Choroid plexus epithelial cell (primary cell): Measurements from ENCODE around the gene ACSL1.

Source experiments
- DNase-seq: peaks from one replicate; pipeline ENCODE4 v3.0.0-alpha.2; 2010; ENCODE audit warnings: low read depth
- H3K4me3 ChIP-seq: 2 replicates; pipeline ENCODE4 v1.5.1; 2011; ENCODE audit warnings: low read depth, mild to moderate bottlenecking, control low read depth, low read length, moderate library complexity
- CTCF ChIP-seq: conservative IDR thresholded peaks from 2 replicates; pipeline ENCODE4 v1.5.1; 2011; ENCODE audit warnings: low read depth, mild to moderate bottlenecking, control low read depth, inconsistent platforms, low read length, moderate library complexity

ACSL1 gene

GRCh38 chr4:184818216-184818564, 7.6 kb downstream of the ACSL1 start:
- H3K4me3 ChIP-seq, result no peak overlapping the region
- TF ChIP-seq CTCF, result no peak
- no peak for DNase-seq

- no peak for TF ChIP-seq CTCF
- no peak for DNase-seq
- no peak overlapping the region for H3K4me3 ChIP-seq
Observed at GRCh38 chr4:184817494-184818215, 8.1 kb downstream of the ACSL1 start.

GRCh38 chr4:184816962-184817361, 8.8 kb downstream of the ACSL1 start:
- no peak for DNase-seq
- no peak overlapping the region for H3K4me3 ChIP-seq
- no peak for TF ChIP-seq CTCF

GRCh38 chr4:184815046-184815877, 10.5 kb downstream of the ACSL1 start:
- no peak for TF ChIP-seq CTCF
- peak; percentile 95 for DNase-seq
- peak overlapping the region; percentile 19 for H3K4me3 ChIP-seq

- TF ChIP-seq CTCF, result no peak
- H3K4me3 ChIP-seq, result peak overlapping the region; percentile 19
- no peak for DNase-seq
Observed at GRCh38 chr4:184814686-184815045, 11.1 kb downstream of the ACSL1 start.

- H3K4me3 ChIP-seq, result peak overlapping the region; percentile 14
- DNase-seq, result peak; percentile 84
- no peak for TF ChIP-seq CTCF
Observed at GRCh38 chr4:184812651-184813181, 13.1 kb downstream of the ACSL1 start.
